ENCODE data around the gene CLCN6.

Gene CLCN6

GRCh38 chr1:11790880-11791715 lies 14.9 kb upstream of the CLCN6 start:
- H3K4me1 ChIP-seq (ENCODE audit: control insufficient read depth, insufficient read depth, low read length), result peaks cover 30% of the 10 kb centered on the region
- no peaks in the 10 kb centered on the region for H3K9me3 ChIP-seq (replicated peaks; ENCODE audit: low read length)
- peak overlapping the region; percentile 24 for H3K4me3 ChIP-seq (ENCODE audit: low read length)
- H3K4me2 ChIP-seq (ENCODE audit: low read length), result peak overlapping the region; percentile 35
- H3K36me3 ChIP-seq (ENCODE audit: insufficient read depth, low read length), result peaks cover 22% of the 10 kb centered on the region
- peak overlapping the region; percentile 40 for H3K9ac ChIP-seq (ENCODE audit: low read depth, low read length)
- no peaks in the 10 kb centered on the region for H3K27me3 ChIP-seq (ENCODE audit: control insufficient read depth, insufficient read depth, low read length)

GRCh38 chr1:11792106-11792505 lies 13.9 kb upstream of the CLCN6 start:
- H3K27me3 ChIP-seq (ENCODE audit: control insufficient read depth, insufficient read depth, low read length), result no peaks in the 10 kb centered on the region
- no peak overlapping the region for H3K9ac ChIP-seq (ENCODE audit: low read depth, low read length)
- H3K9me3 ChIP-seq (replicated peaks; ENCODE audit: low read length), result no peaks in the 10 kb centered on the region
- H3K4me3 ChIP-seq (ENCODE audit: low read length), result no peak overlapping the region
- H3K36me3 ChIP-seq (ENCODE audit: insufficient read depth, low read length), result peaks cover 27% of the 10 kb centered on the region
- H3K4me2 ChIP-seq (ENCODE audit: low read length), result no peak overlapping the region
- peaks cover 31% of the 10 kb centered on the region for H3K4me1 ChIP-seq (ENCODE audit: control insufficient read depth, insufficient read depth, low read length)

GRCh38 chr1:11793819-11794218 lies 12.2 kb upstream of the CLCN6 start:
- Histone ChIP-seq H3K9me3 (replicated peaks; ENCODE audit: low read length) (no peaks in the 10 kb centered on the region), H3K36me3 (ENCODE audit: insufficient read depth, low read length) (peaks cover 27% of the 10 kb centered on the region), H3K4me1 (ENCODE audit: control insufficient read depth, insufficient read depth, low read length) (peaks cover 21% of the 10 kb centered on the region), H3K4me3 (ENCODE audit: low read length) (no peak overlapping the region), H3K9ac (ENCODE audit: low read depth, low read length) (no peak overlapping the region), H3K27me3 (ENCODE audit: control insufficient read depth, insufficient read depth, low read length) (no peaks in the 10 kb centered on the region), H3K4me2 (ENCODE audit: low read length) (no peak overlapping the region)

GRCh38 chr1:11794446-11795237 lies 11.3 kb upstream of the CLCN6 start:
- no peak overlapping the region for H3K9ac ChIP-seq (ENCODE audit: low read depth, low read length)
- no peaks in the 10 kb centered on the region for H3K27me3 ChIP-seq (ENCODE audit: control insufficient read depth, insufficient read depth, low read length)
- no peak overlapping the region for H3K4me3 ChIP-seq (ENCODE audit: low read length)
- peaks cover 27% of the 10 kb centered on the region for H3K36me3 ChIP-seq (ENCODE audit: insufficient read depth, low read length)
- H3K4me1 ChIP-seq (ENCODE audit: control insufficient read depth, insufficient read depth, low read length), result peaks cover 21% of the 10 kb centered on the region
- no peak overlapping the region for H3K4me2 ChIP-seq (ENCODE audit: low read length)
- no peaks in the 10 kb centered on the region for H3K9me3 ChIP-seq (replicated peaks; ENCODE audit: low read length)

GRCh38 chr1:11795238-11795890 lies 10.6 kb upstream of the CLCN6 start:
- Histone ChIP-seq H3K36me3 (ENCODE audit: insufficient read depth, low read length) (peaks cover 29% of the 10 kb centered on the region), H3K4me1 (ENCODE audit: control insufficient read depth, insufficient read depth, low read length) (peaks cover 18% of the 10 kb centered on the region), H3K9me3 (replicated peaks; ENCODE audit: low read length) (no peaks in the 10 kb centered on the region), H3K4me2 (ENCODE audit: low read length) (no peak overlapping the region), H3K27me3 (ENCODE audit: control insufficient read depth, insufficient read depth, low read length) (no peaks in the 10 kb centered on the region), H3K9ac (ENCODE audit: low read depth, low read length) (no peak overlapping the region), H3K4me3 (ENCODE audit: low read length) (no peak overlapping the region)

- H3K27me3 ChIP-seq (ENCODE audit: control insufficient read depth, insufficient read depth, low read length), result no peaks in the 10 kb centered on the region
- H3K4me2 ChIP-seq (ENCODE audit: low read length), result peak overlapping the region; percentile 4
- H3K4me1 ChIP-seq (ENCODE audit: control insufficient read depth, insufficient read depth, low read length), result peaks cover 9% of the 10 kb centered on the region
- H3K9ac ChIP-seq (ENCODE audit: low read depth, low read length), result no peak overlapping the region
- H3K9me3 ChIP-seq (replicated peaks; ENCODE audit: low read length), result no peaks in the 10 kb centered on the region
- no peak overlapping the region for H3K4me3 ChIP-seq (ENCODE audit: low read length)
- peaks cover 37% of the 10 kb centered on the region for H3K36me3 ChIP-seq (ENCODE audit: insufficient read depth, low read length)
Measured at GRCh38 chr1:11796036-11796828, 9.8 kb upstream of the CLCN6 start.

- Histone ChIP-seq H3K9me3 (replicated peaks; ENCODE audit: low read length) (no peaks in the 10 kb centered on the region), H3K36me3 (ENCODE audit: insufficient read depth, low read length) (peaks cover 39% of the 10 kb centered on the region), H3K27me3 (ENCODE audit: control insufficient read depth, insufficient read depth, low read length) (no peaks in the 10 kb centered on the region), H3K4me3 (ENCODE audit: low read length) (no peak overlapping the region), H3K9ac (ENCODE audit: low read depth, low read length) (no peak overlapping the region), H3K4me2 (ENCODE audit: low read length) (no peak overlapping the region), H3K4me1 (ENCODE audit: control insufficient read depth, insufficient read depth, low read length) (peaks cover 14% of the 10 kb centered on the region)
Measured at GRCh38 chr1:11797525-11798216, 8.3 kb upstream of the CLCN6 start.

GRCh38 chr1:11799099-11799498 lies 6.9 kb upstream of the CLCN6 start:
- Histone ChIP-seq H3K9me3 (replicated peaks; ENCODE audit: low read length) (no peaks in the 10 kb centered on the region), H3K9ac (ENCODE audit: low read depth, low read length) (no peak overlapping the region), H3K4me3 (ENCODE audit: low read length) (no peak overlapping the region), H3K27me3 (ENCODE audit: control insufficient read depth, insufficient read depth, low read length) (no peaks in the 10 kb centered on the region), H3K4me2 (ENCODE audit: low read length) (no peak overlapping the region), H3K36me3 (ENCODE audit: insufficient read depth, low read length) (peaks cover 38% of the 10 kb centered on the region), H3K4me1 (ENCODE audit: control insufficient read depth, insufficient read depth, low read length) (peaks cover 29% of the 10 kb centered on the region)

GRCh38 chr1:11799896-11800295 lies 6.1 kb upstream of the CLCN6 start:
- peaks cover 30% of the 10 kb centered on the region for H3K36me3 ChIP-seq (ENCODE audit: insufficient read depth, low read length)
- H3K27me3 ChIP-seq (ENCODE audit: control insufficient read depth, insufficient read depth, low read length), result no peaks in the 10 kb centered on the region
- peaks cover 37% of the 10 kb centered on the region for H3K4me1 ChIP-seq (ENCODE audit: control insufficient read depth, insufficient read depth, low read length)
- H3K9me3 ChIP-seq (replicated peaks; ENCODE audit: low read length), result no peaks in the 10 kb centered on the region
- no peak overlapping the region for H3K4me2 ChIP-seq (ENCODE audit: low read length)
- no peak overlapping the region for H3K4me3 ChIP-seq (ENCODE audit: low read length)
- no peak overlapping the region for H3K9ac ChIP-seq (ENCODE audit: low read depth, low read length)

- Histone ChIP-seq H3K4me2 (ENCODE audit: low read length) (no peak overlapping the region), H3K27me3 (ENCODE audit: control insufficient read depth, insufficient read depth, low read length) (no peaks in the 10 kb centered on the region), H3K4me3 (ENCODE audit: low read length) (no peak overlapping the region), H3K9me3 (replicated peaks; ENCODE audit: low read length) (no peaks in the 10 kb centered on the region), H3K36me3 (ENCODE audit: insufficient read depth, low read length) (peaks cover 27% of the 10 kb centered on the region), H3K4me1 (ENCODE audit: control insufficient read depth, insufficient read depth, low read length) (peaks cover 41% of the 10 kb centered on the region), H3K9ac (ENCODE audit: low read depth, low read length) (no peak overlapping the region)
Measured at GRCh38 chr1:11800391-11800755, 5.6 kb upstream of the CLCN6 start.

Data from skeletal muscle satellite cell (primary cell).